Central memory CD8-positive, alpha-beta T cell (primary cell): ENCODE data around the gene SCUBE1.
A peak's percentile ranks its signal among the peaks of the same experiment; 100 is the strongest.

Experiments used
- ATAC-seq: fragments of 150-1000 bp; cut with Tn5 transposase; replicated peaks from 2 replicates; pipeline ENCODE4 v1.10.0; 2022; ENCODE audit warnings: mild to moderate bottlenecking, moderate FRiP score, moderate number of reproducible peaks; ENCODE audit not compliant: poor library complexity, severe bottlenecking; ENCODE audit errors: extremely low read depth
- DNase-seq, 2 donors: peaks; one replicate each; pipeline ENCODE4 v3.0.0; 2021; ENCODE audit warnings: low spot score in 2 of 2
- H3K27ac Mint-ChIP-seq: one replicate; pipeline ENCODE4 v1.8.0; 2022; ENCODE audit warnings: low read depth, mild to moderate bottlenecking, moderate library complexity, mixed read lengths
- H3K27me3 Mint-ChIP-seq: one replicate; pipeline ENCODE4 v1.8.0; 2022; ENCODE audit warnings: mixed read lengths
- H3K36me3 Mint-ChIP-seq: one replicate; pipeline ENCODE4 v1.8.0; 2022; ENCODE audit warnings: mild to moderate bottlenecking, moderate library complexity, mixed read lengths; ENCODE audit not compliant: insufficient read depth
- H3K4me1 Mint-ChIP-seq: one replicate; pipeline ENCODE4 v1.8.0; 2022; ENCODE audit warnings: mixed read lengths
- H3K4me3 Mint-ChIP-seq: one replicate; pipeline ENCODE4 v1.8.0; 2022; ENCODE audit warnings: mild to moderate bottlenecking, moderate library complexity, mixed read lengths
- H3K9me3 Mint-ChIP-seq: one replicate; pipeline ENCODE4 v1.8.0; 2022; ENCODE audit warnings: mixed read lengths

Gene SCUBE1

DNA sequence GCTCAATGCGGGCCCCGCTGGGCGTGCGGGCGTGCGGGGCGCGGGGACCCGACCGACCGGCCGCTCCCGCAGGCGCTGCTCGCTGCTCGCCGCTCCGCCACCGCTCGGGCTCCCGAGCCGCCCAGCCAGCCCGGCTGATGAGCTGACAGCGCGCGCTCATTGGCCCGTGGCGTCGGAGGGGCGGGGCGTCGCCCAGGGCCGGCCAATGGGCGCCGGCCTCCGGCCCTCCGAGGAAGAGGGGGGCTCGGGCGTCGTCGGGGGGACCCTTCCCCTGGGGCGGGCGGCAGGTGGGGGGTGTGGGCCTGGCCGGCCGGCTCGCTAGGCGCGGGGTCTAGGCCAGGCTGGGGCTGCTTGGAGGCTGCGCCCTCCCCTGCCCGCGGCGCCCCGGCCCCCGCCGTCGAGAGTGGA is at the start of gene SCUBE1:
TSS of gene SCUBE1 (minus strand) at position 111 of the 408 bp plus-strand sequence. CDS start 111 bp downstream, outside the sequence.
- peak; percentile 31 for ATAC-seq
- peak in 1 of 2 donors; percentile 16 for DNase-seq
- Mint-ChIP-seq H3K4me1 (peaks cover 6% of the 10 kb centered on the region), H3K36me3 (peaks cover 3% of the 10 kb centered on the region), H3K9me3 (no peaks in the 10 kb centered on the region), H3K4me3 (peak within 1 kb of the TSS; percentile 53), H3K27me3 (peaks cover 72% of the 10 kb centered on the region), H3K27ac (peak within 1 kb of the TSS; percentile 18)

DNA sequence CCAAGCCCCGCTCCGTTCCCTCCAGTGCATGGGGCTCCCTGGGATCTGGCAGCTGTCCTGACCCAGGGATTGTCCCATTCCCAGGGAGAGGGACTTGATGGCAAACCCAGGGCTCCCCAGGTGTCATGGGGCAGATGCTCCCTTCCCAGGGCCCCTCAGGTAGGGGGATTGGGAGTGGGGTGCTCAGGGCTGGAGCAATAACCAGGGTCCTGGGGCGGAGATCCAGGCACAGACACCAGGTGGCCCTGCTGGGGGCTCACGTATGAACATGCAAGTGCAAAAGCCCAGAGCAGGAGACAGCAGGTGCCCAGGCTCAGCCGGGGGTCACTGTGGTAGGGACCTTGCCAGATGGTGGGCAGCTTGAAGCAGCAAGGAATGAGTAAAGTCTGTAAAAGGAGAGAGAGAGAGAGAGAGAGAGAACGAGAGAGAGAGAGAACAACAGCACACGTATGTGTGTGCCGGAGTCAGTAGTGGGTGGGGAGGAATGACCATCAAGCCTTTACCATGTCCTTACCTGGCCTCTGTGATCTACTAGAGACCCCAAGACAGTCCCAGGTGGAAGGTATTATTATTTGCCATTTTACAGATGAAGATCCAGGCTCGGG is 49.3 kb upstream of the SCUBE1 start:
- Mint-ChIP-seq H3K9me3 (no peaks in the 10 kb centered on the region), H3K27me3 (peaks cover 25% of the 10 kb centered on the region), H3K36me3 (no peaks in the 10 kb centered on the region), H3K27ac (no peak overlapping the region), H3K4me1 (peaks cover 7% of the 10 kb centered on the region), H3K4me3 (no peak overlapping the region)
- ATAC-seq (no peak), DNase-seq (no peak)

DNA sequence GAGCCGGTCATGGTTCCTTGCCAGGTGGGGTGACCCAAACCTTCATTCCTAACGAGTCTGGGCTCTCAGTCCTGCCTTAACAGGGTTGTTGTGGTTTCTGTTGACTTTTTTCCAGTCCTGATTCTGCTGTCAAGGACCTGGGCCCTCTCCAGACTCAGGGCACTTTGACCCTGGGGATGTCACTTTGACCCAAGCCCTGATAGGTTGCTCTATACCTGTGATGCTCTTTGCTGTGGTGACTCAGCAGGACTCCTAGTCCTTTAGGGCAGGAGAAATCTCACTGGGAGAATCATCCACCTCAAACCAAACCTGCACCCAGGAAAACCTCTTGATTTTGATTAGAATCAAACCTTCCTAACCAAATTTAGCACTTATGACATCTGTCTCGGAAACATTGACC is 48.1 kb upstream of the SCUBE1 start:
- Mint-ChIP-seq H3K9me3 (no peaks in the 10 kb centered on the region), H3K36me3 (no peaks in the 10 kb centered on the region), H3K4me1 (peaks cover 7% of the 10 kb centered on the region), H3K4me3 (no peak overlapping the region), H3K27me3 (peaks cover 25% of the 10 kb centered on the region), H3K27ac (no peak overlapping the region)
- DNase-seq, result no peak
- ATAC-seq, result no peak

DNA sequence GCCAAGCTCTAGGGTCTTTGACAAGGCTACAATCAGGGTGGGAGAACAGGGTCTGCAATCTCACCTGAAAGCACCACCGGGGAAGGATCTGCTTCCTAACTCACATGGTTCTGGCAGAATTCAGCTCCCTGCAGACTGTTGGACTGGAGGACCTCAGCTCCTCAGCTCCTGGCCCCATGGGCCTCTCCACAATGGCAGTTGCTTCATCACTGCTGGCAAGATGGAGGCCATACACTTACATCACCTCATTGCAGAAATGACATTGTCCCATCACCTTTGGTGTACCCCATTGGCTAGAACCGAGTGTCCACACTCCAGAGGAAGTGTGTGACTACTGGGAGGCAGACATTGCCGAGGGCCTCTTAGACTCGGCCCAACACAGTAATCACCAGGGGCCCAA is 47.7 kb upstream of the SCUBE1 start:
- no peak overlapping the region for H3K4me3 Mint-ChIP-seq
- no peak for ATAC-seq
- H3K36me3 Mint-ChIP-seq, result no peaks in the 10 kb centered on the region
- DNase-seq, result no peak
- no peak overlapping the region for H3K27ac Mint-ChIP-seq
- H3K4me1 Mint-ChIP-seq, result peaks cover 7% of the 10 kb centered on the region
- no peaks in the 10 kb centered on the region for H3K9me3 Mint-ChIP-seq
- H3K27me3 Mint-ChIP-seq, result peaks cover 27% of the 10 kb centered on the region

DNA sequence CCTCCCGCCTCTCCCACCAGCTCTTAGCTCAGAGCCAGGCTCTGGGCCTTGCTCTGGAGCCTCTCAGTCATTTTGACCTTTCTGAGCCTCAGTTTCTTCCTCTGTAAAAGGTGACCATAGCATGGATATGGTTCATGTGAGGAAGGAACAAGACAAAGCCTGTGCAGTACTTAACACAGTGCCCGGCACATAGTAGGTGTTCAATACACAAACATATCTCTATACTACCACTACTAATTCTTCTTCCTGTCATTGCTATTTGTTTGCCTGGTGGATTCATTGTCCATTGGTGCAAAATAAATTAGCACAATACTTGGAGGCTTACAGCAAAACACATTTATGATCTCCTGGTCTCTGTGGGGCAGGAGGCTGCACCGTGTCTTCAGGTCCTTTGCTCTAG is 47.0 kb upstream of the SCUBE1 start:
- H3K36me3 Mint-ChIP-seq, result no peaks in the 10 kb centered on the region
- DNase-seq (no peak), ATAC-seq (no peak)
- H3K9me3 Mint-ChIP-seq, result no peaks in the 10 kb centered on the region
- no peak overlapping the region for H3K4me3 Mint-ChIP-seq
- H3K27me3 Mint-ChIP-seq, result peaks cover 29% of the 10 kb centered on the region
- H3K4me1 Mint-ChIP-seq, result peaks cover 7% of the 10 kb centered on the region
- no peak overlapping the region for H3K27ac Mint-ChIP-seq

DNA sequence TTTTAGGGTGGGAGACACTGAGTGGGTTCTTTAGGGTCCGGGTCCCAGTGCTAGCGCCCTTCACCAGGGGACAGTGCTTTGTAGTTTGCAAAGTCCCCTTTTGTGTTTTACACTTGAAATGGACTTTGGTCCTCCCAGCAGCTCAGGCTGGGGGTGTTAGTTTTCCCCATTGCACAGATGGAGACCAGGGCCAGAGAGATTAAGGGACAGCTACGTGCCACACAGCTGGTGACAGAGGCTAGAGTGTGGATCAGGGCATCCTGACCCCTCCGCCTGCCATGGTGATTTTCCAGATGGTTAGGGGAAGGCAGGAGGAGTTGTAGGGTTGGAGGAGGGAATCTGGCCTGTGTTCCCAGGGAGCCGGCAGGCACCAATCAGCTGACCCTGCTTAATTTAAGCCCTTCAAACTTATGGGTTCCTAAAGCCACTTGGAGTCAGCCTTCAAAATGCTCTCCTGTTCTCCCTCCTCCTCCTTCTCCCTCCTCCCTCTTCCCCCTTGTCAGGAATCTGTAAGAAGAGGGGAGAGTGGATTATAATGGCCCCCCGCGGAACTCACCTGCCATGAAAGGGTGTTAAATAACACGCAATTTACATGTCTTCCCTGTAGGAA is 46.2 kb upstream of the SCUBE1 start:
- no peaks in the 10 kb centered on the region for H3K9me3 Mint-ChIP-seq
- peaks cover 7% of the 10 kb centered on the region for H3K4me1 Mint-ChIP-seq
- ATAC-seq (no peak), DNase-seq (no peak)
- H3K36me3 Mint-ChIP-seq, result no peaks in the 10 kb centered on the region
- H3K4me3 Mint-ChIP-seq, result no peak overlapping the region
- peaks cover 29% of the 10 kb centered on the region for H3K27me3 Mint-ChIP-seq
- no peak overlapping the region for H3K27ac Mint-ChIP-seq

DNA sequence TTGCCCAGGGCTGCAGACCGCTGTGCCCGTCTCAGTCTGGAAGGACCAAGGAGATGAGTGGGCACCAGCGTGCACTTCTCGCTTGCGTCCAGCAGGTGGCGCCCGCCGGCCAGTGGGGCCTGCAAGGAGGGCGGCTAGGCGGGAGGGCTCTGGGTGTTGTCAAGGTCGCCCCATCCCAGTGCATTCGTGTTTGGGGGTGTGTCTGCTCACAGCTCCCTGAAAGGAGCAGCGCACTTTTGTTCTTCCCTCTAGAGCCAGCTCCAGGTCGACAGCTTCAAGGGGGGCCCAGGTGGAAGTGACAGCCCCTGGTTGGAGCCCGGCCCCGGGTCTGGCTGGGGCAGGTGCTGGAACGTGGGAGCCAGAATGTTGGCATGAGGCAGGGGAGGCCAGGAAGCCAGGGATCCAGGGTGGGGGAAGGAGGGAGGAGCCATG is 45.3 kb upstream of the SCUBE1 start:
- Mint-ChIP-seq H3K4me3 (no peak overlapping the region), H3K27ac (no peak overlapping the region), H3K4me1 (peaks cover 7% of the 10 kb centered on the region), H3K9me3 (no peaks in the 10 kb centered on the region), H3K27me3 (peaks cover 29% of the 10 kb centered on the region), H3K36me3 (no peaks in the 10 kb centered on the region)
- peak; percentile 59 for ATAC-seq
- peak; percentile 61 to 63 for DNase-seq

DNA sequence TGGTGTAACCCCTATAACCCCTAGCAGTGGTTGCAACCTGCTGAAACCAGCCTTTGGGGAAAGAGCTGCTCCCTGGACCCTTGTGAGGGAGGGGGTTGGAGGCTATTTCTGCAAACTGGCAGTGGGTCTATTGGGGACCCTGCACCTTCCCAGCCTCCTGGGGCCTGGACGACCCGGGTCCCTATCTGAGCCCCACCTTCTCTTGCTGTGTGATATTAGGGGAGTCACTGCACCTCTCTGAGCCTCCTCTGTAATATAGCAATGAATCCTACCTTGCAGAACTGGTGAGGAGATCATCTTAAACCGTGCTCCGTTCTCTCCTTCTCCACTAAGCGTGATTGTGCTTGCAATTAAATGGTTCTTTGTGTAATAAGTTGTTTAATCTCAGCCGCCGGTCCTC is 44.6 kb upstream of the SCUBE1 start:
- Mint-ChIP-seq H3K4me3 (no peak overlapping the region), H3K4me1 (peaks cover 7% of the 10 kb centered on the region), H3K9me3 (no peaks in the 10 kb centered on the region), H3K36me3 (no peaks in the 10 kb centered on the region), H3K27me3 (peaks cover 29% of the 10 kb centered on the region), H3K27ac (no peak overlapping the region)
- no peak for ATAC-seq
- no peak for DNase-seq

DNA sequence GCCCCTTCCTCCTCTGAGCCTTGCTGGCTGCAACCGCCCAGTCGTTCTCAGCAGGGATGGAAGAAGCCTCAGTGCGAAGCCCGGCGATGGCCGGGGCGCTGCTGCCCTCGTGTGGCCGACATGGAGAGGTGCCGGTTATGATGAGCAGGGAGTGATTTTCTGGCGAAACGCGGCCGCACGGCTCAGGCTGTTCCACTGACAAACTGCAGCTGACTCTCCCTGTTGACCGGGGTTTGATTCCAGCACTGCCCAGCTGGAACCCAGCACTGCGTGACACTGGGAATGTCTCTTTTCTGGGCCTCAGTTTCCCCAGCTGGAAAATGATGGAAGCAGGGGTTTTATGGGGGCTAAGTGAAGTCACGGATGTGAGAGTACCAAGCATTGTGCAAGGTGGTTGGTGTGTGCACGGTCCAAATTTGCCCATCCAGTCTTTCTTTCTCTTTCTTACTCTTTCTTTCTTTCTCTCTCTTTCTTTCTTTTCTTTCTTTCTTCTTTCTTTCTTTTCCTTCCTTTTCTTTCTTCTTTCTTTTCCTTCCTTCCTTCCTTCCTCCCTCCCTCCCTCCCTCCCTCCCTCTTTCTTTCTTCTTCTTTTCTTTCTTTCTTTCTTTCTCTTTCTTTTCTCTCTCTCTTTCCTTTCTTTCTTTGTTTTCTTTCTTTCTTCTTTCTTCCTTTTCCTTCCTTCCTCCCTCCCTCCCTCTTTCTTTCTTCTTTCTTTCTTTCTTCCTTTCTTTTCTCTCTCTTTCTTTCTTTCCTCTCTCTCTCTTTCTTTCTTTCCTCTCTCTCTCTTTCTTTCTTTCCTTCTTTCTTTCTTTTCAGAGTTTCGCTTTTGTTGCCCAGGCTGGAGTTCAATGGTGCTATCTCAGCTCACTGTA is 42.8 kb upstream of the SCUBE1 start:
- no peaks in the 10 kb centered on the region for H3K9me3 Mint-ChIP-seq
- H3K27me3 Mint-ChIP-seq, result peaks cover 45% of the 10 kb centered on the region
- DNase-seq, result peak; percentile 54 to 59
- no peaks in the 10 kb centered on the region for H3K36me3 Mint-ChIP-seq
- H3K4me3 Mint-ChIP-seq, result no peak overlapping the region
- peak; percentile 83 for ATAC-seq
- H3K27ac Mint-ChIP-seq, result no peak overlapping the region
- peaks cover 14% of the 10 kb centered on the region for H3K4me1 Mint-ChIP-seq

DNA sequence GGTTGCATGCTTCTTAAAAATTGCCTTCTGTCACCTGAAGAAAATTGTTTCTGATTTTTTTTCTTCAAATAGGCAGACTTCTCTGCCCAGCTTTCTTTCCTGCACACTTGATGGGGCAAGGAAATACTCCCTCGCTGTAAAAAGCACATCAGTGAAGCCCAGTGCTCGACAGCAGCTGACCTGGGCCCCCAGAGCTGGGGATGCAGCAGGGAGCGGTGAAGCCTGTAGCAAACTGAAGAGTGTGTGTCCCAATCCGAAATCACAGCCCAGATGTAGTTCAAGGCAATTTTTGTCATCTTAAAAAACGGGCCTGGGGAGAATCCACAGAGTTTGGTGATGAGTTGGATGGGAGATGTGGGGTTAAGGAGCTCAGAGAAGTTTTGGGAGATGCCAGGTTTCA is 41.7 kb upstream of the SCUBE1 start:
- Mint-ChIP-seq H3K27ac (no peak overlapping the region), H3K4me3 (no peak overlapping the region), H3K27me3 (peaks cover 57% of the 10 kb centered on the region), H3K4me1 (peaks cover 14% of the 10 kb centered on the region), H3K36me3 (no peaks in the 10 kb centered on the region), H3K9me3 (no peaks in the 10 kb centered on the region)
- DNase-seq (no peak), ATAC-seq (no peak)

DNA sequence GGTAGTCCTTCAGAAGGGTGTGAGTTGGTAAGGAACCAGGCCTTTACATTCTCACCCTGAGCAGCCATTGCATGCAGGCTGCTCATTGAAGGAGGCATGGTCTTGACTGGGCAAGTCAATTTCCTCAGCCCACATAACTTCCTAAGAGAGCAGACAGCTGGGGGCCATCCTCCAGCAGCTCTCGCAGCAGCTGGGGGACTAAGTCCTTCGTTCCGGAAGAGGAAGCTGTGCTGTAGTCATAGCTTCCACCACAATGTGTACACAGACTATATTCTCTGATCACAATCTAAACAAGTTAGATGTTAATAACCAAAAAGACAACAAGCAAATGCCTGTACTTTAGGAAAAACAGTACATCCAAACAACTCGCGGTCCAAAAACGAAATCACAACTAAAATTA is 38.5 kb upstream of the SCUBE1 start:
- Mint-ChIP-seq H3K27ac (no peak overlapping the region), H3K9me3 (no peaks in the 10 kb centered on the region), H3K27me3 (peaks cover 69% of the 10 kb centered on the region), H3K4me3 (no peak overlapping the region), H3K36me3 (peaks cover 5% of the 10 kb centered on the region), H3K4me1 (peaks cover 28% of the 10 kb centered on the region)
- ATAC-seq, result no peak
- no peak for DNase-seq

DNA sequence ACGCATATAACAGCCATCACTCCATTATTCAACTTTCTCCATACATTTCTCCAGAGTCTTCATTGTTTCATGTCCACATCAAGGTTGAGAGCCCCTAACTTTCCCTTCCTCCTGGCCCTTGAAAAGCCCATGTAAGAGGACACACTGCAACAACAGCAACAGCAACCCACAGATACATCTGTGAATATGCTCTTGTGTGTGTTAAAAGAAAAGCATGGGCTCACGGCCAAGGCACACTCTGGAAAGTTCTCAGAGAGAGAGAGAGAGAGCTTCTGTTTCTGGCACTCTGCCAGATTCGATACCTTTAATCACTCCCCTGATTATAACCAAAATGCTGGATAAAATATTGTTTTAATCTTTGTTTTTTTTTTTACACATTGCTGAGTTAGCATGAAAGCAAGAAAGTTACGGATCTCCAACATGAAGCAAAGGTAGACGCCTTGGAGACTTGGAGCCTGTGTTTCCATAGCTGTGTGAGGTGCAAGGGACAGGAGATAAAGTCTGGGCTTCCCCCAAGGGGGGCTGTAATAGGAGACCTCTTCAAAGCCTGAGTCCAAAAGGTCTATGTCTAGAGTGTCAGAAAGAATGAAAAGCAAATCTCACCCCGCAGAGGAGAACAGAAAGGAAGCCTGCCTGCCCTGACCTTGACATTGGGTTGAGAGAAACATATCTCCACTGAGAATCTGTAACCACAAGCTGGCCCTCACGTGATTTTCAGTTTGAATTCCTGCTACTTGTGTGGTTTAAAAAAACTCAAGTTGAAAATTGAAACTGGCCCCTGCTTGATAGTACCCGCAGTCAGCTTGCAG is 34.9 kb upstream of the SCUBE1 start:
- Mint-ChIP-seq H3K9me3 (peaks cover 11% of the 10 kb centered on the region), H3K27ac (peak overlapping the region; percentile 2), H3K4me3 (peak overlapping the region; percentile 40), H3K27me3 (peaks cover 86% of the 10 kb centered on the region), H3K4me1 (peaks cover 33% of the 10 kb centered on the region), H3K36me3 (peaks cover 6% of the 10 kb centered on the region)
- ATAC-seq (no peak), DNase-seq (no peak)
